ENCODE results near the gene SSTR4.

The SSTR4 gene

DNA sequence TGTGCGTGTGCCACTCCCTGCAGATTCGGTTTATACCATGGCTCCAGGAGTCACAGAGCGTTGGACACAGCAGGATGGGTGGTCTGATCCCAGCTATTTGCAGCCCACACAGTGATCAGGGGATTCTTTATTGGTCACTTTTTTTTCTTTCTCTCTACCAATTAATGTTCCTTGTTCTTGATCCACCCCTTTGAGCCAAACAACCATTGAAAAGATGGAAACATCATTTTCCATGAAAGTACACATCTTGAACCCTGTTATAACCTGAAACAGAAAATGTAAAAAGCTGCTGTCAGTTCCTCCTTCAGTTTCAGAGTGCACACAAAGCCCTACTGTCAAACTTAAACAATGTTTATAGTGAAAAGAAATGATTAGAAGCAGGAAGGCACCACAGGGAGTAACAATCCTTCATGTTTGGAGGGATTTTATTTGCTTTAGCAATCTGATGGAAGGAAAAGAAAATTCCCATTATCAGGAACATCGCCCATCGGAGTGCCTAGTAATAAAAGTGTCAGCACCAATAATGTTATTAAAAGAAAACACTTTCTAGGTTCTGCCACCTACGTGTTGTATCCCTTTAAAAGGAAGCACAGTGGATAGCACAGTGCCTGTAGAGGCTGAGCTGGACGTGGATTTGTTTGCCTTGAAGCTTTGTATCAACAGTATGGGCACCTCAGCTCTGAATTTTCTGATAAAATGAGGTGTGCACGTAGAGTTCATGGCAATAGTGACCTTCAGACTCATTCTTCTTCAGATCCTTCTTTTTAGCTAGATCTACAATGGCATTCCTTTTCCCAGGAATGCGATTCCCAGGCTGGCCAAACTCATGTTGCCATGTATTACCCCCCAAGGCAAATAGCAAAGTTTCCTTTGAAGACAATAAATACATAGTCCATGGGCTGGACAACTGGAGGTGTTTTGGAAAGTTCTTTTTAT, 30.4 kb downstream of the SSTR4 start:
- DNase-seq (ENCODE audit: low read depth), result no peak

- DNase-seq (ENCODE audit: low read depth), result no peak
These were observed 31.7 kb downstream of the SSTR4 start for GRCh38 chr20:23066772-23067171.

GRCh38 chr20:23068283-23068682, 33.2 kb downstream of the SSTR4 start:
- DNase-seq (ENCODE audit: low read depth), result no peak

- no peak for DNase-seq (ENCODE audit: low read depth)
These were observed 34.0 kb downstream of the SSTR4 start for GRCh38 chr20:23069108-23069507.

- DNase-seq (ENCODE audit: low read depth), result no peak
These were observed 36.3 kb downstream of the SSTR4 start for GRCh38 chr20:23071398-23071797.

DNA sequence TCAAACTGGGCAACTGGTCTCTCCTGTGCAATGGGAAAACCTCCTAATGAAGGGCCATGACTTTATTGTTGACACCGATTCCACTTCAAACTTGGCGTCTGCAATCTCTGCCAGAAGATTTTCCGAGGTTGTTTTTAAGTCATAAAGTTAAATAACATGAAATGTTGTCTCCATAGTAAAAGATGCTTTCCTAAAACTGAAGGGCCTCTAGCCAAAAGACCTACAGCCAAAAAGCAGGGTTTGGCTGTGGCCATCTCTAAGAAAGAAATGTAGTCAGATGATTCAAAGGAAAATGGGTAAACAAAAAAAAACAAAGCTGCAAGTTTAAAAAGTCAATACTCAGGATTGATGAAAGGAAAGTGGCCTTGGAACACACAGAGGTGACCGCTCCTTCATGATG, 36.9 kb downstream of the SSTR4 start:
- no peak for DNase-seq (ENCODE audit: low read depth)

DNA sequence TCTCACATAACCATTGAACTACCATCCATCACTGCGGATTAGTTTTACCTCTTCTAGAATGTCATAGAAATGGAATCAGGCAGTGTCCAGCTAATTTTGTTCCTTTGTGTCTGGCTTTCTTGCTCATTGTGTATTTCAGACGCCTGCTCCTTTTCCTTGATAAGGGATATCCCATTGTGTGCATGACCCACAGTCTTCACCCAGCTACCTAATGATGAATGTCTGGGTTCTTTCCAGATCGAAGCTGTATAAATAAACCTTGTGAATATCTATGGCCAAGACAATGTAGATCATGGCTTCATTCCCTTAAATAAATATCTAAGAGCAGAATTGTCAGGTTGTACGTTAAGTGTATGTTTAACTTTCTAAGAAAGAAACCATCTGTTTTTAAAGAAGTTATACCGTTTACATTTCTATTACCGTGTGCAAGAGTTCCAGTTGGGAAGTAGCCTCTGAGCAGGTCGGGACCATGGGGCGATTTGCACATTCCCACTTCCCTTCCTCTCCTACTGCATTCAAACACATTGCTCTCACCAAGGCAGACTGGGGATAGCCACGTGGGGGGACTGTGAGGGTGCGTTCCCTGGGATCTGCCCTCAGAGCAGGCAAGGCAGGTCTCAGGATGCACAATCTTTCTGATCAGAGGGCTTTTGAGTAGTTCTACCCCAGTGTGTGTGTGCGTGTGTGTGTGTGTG, 37.9 kb downstream of the SSTR4 start:
- DNase-seq (ENCODE audit: low read depth), result no peak

DNA sequence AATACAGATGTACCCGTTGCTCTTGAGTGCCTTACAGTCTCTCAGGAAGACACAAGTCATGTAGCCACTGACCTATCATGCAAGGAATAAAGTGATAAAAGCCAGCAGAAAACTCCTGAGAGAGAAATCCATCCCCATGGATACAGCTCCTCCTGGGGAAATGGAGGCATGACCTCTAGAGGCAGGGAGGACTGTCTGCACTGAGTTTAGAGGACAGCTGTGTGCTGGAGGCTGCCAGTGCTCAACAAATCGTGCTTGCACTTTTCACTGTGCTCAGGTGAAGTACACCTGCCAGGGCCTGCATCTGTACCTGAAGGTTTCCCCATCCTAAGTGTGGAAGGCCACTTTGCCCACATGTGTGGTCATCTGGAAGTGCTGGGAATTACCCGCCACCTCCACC, 38.9 kb downstream of the SSTR4 start:
- no peak for DNase-seq (ENCODE audit: low read depth)

- no peak for DNase-seq (ENCODE audit: low read depth)
These were observed 42.2 kb downstream of the SSTR4 start for GRCh38 chr20:23077277-23077676.

DNA sequence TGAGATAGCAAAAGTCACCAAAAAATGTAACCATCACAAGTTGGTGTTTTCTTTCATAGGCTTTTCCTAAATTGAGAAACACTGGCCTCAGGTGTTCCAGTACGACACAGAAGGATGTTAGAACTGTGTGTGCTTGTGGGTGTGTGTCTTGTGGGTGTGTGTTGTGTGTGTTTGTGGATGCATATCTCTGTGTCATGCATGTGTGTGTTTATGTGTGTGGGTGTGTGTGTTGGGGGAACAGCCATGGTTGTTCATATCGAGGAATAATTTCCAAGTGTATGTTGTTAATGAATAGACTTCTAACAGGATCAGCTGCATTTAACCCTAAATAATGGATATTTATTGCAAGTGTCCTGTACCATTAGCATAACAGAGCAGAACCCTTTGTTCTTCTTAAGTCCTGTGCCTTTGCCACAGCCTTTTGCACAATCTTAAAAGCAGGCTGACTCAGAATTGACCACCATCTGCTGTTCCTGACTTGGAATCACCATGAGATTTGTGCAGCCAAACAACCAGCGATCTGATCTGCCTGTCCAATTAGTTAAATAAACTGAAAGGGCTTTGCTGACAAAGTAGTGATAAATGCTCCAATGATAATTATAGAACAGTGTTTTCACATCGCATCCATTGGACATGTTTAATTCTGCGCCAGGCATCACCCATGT, 43.4 kb downstream of the SSTR4 start:
- DNase-seq (ENCODE audit: low read depth), result no peak

- no peak for DNase-seq (ENCODE audit: low read depth)
These were observed 43.9 kb downstream of the SSTR4 start for GRCh38 chr20:23079016-23079351.

- DNase-seq (ENCODE audit: low read depth), result no peak
These were observed 44.8 kb downstream of the SSTR4 start for GRCh38 chr20:23079926-23080325.

DNA sequence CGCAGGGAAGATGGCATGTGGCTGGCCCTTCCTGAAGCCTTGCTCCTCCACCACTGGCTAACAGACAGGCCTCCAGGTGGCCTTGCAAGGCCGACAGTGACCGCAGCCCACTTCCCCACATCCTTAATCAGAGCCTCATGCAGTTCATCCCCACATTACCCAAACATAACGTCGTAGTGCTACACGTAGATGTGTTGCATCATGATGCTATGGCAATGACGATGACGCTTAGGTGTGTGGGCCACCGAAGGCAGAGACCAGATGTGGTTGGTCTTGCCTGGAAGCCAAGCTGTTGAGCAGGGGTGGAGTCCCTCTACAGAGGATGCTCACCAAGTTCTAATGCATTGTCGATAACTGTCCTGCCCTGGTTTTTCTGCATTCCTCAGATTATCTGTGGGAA, 45.4 kb downstream of the SSTR4 start:
- no peak for DNase-seq (ENCODE audit: low read depth)

- no peak for DNase-seq (ENCODE audit: low read depth)
These were observed 46.2 kb downstream of the SSTR4 start for GRCh38 chr20:23081263-23081819.

DNA sequence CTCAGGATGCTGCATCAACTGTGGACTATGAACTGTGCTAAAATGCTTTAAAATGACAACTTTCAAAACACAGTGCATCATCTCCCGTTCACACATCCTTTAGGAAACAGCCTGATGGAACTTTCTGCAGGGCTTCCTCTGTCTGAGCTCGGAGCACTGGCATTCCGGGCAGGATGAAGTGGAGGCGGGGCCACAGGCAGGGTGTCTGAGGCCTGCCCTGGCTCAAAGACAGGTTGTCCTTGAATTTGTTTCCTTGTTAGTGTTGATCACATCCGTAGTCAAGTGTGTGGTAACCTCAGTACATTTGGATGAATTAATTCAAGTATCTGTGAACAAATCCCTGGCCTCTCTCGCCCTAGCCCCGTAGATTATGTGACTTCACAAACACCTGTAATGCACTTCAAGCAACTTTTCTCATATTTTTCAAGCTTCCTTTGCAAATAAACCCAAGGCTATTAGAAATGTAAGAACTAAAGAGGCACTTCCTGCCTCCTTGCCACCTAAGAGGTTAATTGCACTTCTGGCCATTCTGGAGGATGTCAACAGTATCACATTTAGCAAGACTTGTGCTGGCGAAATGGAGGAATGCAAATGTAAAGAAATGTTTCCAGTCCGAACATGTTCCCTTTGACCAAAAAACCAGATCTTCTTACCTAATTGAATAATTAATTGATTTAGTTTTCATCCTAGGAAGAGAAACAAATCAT, 47.9 kb downstream of the SSTR4 start:
- DNase-seq (ENCODE audit: low read depth), result no peak

GRCh38 chr20:23083553-23084220, 48.6 kb downstream of the SSTR4 start:
- DNase-seq (ENCODE audit: low read depth), result no peak

- DNase-seq (ENCODE audit: low read depth), result no peak
These were observed 49.3 kb downstream of the SSTR4 start for GRCh38 chr20:23084282-23084844.

GRCh38 chr20:23084845-23085365, 49.8 kb downstream of the SSTR4 start:
- DNase-seq (ENCODE audit: low read depth), result no peak

GRCh38 chr20:23085436-23086055, 50.4 kb downstream of the SSTR4 start:
- DNase-seq (ENCODE audit: low read depth), result no peak

DNA sequence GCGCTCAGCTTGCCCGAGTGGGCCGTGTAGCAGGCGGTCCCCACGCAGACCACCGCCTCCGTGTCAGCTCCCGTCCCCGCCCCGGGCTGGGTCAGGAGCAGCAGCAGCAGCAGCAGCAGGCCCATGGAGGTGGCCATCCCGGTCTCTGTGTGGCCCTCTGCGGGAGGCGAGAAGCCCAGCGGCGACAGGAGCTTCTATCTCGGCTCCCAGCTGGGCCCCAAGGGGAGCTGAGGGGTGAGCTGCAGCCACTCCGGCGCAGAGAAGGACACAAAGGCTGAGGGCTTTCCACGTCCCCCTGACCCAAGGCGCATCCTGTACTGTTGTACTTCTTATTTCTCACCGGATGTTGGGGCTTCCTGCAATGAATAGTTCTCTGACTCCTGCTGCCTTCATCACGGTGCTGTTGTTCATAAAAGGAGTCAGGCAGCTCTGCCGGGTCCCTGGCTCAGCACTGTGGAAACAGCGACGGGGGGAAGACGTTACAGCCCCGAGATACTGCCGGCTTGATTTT, 51.0 kb downstream of the SSTR4 start, which contains the start of gene CD93:
Gene CD93 (minus strand): TSS at position 269 of the 511 bp plus-strand sequence. CDS start 132 bp downstream, at position 137.
- DNase-seq (ENCODE audit: low read depth), result no peak

All from ELR (cell line).